Activated T-cell treated with anti-CD3 and anti-CD28 coated beads, Interleukin-2, amount 50 U/mL, for 48 hours (primary cell): ENCODE measurements around the gene GAL3ST2.

ENCODE experiments used
- DNase-seq, 2 experiments: peaks; one replicate each; pipeline ENCODE4 v3.0.0-alpha.2; 2020

GAL3ST2 gene

GRCh38 chr2:241821460-241822263 is 45.0 kb downstream of the GAL3ST2 start:
- DNase-seq = peak; percentile 23 to 37

DNA sequence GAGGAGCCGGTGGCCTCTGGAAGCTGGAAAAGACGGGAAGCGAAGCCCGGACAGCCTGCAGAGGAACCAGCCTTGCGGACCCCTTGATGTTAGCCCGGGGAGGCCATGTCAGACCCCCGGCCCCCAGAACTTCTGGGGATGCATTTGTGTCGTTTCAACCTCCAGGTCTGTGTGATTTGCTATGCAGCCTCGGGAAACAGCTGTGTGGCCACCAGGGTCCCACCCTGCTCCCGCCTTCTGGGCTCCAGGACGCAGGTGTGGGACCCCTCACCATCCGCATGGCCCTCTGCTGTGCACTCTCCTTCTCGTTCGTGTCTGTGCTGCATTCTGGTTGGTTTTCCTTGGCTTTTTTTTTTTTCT is 45.6 kb downstream of the GAL3ST2 start:
- DNase-seq = peak in 1 of 2 experiments; percentile 14

- DNase-seq = peak; percentile 13 to 14
Measured at GRCh38 chr2:241823531-241824437, 47.2 kb downstream of the GAL3ST2 start.

- DNase-seq = no peak
Measured at GRCh38 chr2:241827394-241827793, 50.8 kb downstream of the GAL3ST2 start.

- no peak for DNase-seq
Measured at GRCh38 chr2:241833101-241833663, 56.6 kb downstream of the GAL3ST2 start.

GRCh38 chr2:241833756-241834526 is 57.3 kb downstream of the GAL3ST2 start:
- peak in 1 of 2 experiments; percentile 15 for DNase-seq

DNA sequence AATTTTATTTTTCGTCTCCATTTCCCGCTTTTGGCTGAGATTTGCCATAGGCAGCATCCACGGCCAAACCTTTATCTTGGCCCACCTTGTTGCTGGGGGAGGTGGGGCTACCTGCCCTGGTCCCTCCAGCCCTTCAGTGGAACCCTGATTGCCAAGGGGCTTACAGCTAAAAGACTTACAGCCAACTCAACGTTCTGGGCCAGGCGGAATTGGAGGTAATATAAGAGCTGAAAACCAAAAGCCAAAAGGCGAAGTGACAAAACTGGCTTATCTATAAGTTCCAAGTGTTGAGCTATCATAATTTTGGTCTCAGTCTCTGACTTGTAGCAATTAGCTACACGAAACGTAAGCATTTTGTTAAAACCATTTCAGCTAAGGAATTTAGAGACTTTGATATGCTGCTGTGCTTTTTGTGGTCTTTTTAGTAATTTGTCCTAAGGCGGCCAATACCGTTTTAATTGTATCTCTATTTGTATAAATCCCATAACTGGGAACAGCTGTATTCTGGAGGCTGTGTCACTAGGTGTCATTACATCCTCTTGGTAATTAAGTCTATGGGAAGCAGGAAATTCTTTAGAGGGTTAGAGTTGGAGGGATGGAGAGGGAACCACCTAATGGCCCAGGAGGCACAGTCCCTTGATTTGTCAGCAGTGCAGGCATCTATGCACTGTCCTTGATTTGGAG is 58.0 kb downstream of the GAL3ST2 start:
- no peak for DNase-seq

DNA sequence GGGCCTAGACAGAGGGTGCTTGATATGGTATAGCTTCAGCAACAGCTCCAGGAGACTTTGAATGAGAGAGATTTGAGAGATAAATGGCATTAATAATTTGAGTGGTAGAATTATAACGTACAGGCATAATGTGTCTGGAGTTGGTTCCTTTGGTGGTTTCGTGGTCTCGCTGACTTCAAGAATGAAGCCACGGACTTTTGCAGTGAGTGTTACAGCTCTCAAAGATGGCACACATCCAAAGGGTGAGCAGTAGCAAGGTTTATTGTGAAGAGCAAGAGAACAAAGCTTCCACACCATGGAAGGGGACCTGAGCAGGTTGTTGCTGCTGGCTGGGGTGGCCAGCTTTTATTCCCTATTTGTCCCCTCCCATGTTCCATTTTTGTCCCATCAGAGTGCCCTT is 59.0 kb downstream of the GAL3ST2 start:
- DNase-seq = peak in 1 of 2 experiments; percentile 15

- no peak for DNase-seq
Measured at GRCh38 chr2:241836292-241836691, 59.7 kb downstream of the GAL3ST2 start.

DNA sequence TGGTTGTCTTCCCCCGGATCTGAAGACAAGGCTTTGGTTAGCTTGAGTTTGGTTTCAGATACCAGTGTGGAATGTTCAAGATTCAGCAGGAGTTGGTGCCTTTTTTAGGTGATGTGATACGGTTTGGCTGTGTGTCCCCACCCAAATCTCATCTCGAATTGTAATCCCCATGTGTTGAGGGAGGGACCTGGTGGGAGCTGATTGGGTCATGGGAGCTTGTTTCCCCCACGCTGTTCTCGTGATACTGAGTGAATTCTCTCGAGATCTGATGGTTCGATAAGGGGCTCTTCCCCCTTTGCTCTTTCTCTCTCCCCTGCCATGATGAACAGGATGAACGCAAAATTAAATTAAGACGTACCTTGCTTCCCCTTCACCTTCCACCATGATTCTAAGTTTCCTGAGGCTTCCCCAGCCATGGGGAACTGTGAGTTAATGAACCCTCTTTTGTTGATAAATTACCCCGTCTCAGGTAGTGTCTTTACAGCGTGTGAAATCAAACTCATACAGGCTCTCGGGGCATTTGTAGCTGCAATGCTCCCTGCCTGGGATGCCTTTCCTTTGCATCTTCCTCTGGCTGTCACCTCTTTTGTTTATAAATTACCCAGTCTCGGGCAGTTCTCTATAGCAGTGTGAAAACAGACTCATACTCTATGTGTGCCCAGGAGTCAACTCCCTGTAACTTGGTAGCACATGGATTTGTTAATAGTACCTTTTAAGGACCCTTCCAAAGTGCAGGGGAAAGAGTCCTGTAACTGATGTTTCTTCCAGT is 60.8 kb downstream of the GAL3ST2 start:
- no peak for DNase-seq

DNA sequence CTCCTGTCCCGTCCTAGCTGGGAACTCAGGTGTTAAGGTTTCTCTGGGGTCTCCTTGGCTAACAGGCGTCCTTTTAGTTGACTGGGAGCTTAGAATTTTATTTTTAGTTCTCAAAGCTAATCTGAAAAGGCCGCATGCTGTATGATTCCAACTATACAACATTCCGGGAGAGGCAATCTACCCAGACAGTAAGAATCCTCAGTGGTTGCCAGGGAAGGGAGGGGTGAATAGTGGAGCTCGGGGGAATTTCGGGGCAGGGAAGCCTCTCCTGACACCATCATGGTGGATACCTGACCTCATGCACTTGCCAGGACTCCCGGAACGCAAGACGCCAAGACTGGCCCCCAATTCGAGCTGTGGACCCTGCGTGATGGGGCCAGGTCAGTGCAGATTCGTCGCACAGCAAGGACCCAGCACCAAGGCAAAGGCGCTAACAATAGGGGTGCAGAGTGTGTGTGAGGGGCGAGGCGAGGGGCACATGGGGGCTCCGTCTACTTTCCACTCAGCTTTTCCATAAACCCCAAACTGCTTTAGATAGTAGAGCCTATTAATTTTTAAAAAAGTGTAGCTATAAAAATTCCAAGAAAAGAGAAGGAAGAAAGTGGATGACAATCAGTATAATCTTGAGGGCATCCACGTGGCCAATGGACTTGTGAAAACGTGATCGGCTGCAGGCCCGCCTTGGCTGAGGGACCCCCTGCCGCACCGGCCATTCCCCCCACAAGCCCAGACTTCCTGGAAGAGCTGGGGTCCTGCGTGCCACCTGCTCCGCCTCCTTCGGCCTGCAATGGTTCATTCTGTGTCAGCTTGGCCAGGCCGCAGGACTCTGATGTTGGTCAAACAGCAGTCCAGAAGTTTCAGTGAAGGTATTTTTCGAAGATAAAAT is 64.8 kb downstream of the GAL3ST2 start:
- peak in 1 of 2 experiments; percentile 12 for DNase-seq

DNA sequence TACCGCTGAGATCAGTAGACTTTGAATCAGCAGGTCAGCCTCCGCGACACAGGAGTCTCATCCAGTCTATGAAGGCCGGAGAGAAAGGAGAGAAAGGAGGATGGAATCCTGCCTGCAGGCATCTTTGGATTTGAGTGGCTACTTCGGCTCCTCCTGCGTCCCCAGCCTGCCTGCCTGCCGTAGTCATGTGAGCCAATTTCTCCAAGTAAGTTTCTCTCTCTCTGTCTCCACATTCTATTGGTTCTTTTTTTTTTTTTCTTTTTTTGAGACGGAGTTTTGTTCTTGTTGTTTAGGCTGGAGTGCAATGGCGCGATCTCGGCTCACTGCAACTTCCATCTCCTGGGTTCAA is 65.4 kb downstream of the GAL3ST2 start:
- DNase-seq = peak in 1 of 2 experiments; percentile 18

DNA sequence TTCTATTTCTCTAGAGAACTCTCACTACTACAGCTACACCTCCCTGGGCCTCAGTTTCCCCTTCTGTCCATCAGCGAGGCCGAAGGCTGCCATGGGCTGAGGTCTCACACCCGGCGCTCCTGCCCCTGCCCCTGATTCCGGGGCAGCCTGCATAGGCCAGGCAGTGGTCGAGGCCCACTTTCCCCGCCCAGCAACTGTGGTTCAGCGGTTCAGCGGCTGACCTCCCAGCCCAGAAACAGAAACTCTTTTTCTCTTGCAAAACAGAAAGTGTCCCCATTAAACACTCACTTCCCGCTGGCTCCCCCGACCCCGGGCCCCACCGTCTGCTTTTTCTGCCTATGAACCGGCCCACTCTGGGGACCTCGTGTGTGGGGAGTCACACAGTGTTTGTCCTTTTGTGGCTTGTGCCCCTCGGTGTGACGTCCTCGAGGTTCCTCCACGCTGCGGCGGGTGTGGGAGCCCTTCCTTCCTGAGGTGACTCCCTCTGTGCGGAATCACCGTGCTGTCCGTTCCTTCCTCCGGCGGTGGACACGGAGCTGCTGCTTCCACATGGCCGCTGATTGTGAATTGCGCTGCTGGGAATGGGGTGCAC is 66.1 kb downstream of the GAL3ST2 start:
- peak; percentile 74 to 75 for DNase-seq

DNA sequence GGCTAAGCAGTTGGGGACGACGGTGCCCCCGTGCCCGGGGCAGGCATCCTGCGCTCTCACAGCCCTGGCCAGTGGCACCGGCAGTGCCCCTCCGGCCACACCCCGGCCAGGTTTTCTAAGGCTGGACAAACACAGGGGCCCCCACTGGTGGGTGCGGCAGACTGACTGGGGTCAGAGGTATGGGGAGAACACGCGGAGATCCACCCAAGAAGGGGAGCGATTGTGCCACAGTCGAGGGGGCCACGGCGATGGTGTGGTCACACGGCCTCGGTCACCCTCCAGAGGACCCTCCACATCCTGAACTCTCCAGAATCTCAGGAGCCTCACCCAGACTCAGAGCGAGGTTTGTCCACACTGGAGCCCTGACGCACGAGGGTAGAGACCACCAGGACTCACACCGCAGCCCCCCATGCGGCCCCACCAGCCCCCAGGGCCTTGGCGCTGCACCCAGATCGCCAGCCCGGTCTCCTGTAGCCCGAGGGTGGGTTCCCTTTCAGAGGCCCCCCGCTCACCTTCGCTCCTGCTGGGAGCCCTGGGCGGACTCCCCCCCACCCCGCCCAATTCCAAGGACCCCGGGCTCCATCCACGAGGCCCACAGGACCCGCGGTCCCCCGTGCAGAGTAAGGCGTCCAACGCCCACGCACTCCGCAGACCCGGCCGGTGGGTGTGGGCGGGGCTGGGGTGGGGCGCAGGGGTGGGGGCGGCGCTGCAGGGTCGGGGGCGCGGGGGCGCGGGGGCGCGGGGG is 66.9 kb downstream of the GAL3ST2 start:
- peak; percentile 39 to 44 for DNase-seq

- DNase-seq = peak; percentile 89 to 94
Measured at GRCh38 chr2:241844066-241844728, 67.6 kb downstream of the GAL3ST2 start.

DNA sequence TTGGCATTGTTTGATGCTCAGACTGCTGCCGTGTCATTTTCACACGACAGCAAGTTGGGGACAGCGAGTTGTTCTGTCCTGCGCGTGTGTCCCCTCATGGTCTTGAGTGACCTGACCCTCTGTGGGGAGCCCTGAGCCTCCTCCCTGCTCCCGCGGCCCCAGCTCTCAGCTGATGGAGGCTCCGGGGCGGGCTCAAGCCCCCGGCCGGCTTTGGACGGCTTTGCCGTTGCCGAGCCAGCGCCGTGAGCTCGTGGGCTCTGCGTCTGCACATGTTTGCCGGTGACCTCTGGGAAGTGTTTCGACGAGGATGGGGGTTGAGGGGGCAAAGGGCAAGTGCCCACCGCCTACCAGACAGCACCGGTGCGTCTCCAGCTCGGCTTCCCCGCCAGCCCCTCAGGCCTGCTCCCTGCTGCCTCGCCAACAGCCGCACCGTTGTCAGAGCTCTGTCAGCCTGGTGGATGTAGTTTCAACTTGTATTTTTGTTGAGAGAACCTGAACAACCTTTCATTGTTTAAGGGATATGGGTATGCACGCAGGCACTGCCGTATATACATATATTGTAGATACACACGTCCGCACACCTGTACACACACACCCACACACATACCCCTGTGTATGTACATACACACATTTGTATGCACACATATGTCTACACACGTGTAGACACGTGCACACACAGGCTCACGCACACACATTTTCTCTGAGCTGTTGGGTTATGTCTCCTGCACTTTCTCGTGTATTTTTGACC is 68.4 kb downstream of the GAL3ST2 start:
- peak; percentile 31 to 32 for DNase-seq

GRCh38 chr2:241846406-241846805 is 69.8 kb downstream of the GAL3ST2 start:
- DNase-seq = peak; percentile 23 to 30
